HG03135 (cell line): ENCODE data around the gene LRCH3.
A peak's percentile ranks its signal among the peaks of the same experiment; 100 is the strongest.
"Not testable (repeated sequence)": the region's sequence is repeated elsewhere in the genome, so short reads cannot be mapped to it uniquely, and the experiment has no call there.

Experiments used
- ATAC-seq: cut with Tn5 transposase; IDR thresholded peaks from one replicate; pipeline ENCODE4 v1.9.1; 2021; ENCODE audit warnings: mild to moderate bottlenecking, moderate library complexity; ENCODE audit not compliant: unreplicated experiment

Gene LRCH3

GRCh38 chr3:197881970-197882338 is 90.9 kb downstream of the LRCH3 start:
- ATAC-seq, result no peak

DNA sequence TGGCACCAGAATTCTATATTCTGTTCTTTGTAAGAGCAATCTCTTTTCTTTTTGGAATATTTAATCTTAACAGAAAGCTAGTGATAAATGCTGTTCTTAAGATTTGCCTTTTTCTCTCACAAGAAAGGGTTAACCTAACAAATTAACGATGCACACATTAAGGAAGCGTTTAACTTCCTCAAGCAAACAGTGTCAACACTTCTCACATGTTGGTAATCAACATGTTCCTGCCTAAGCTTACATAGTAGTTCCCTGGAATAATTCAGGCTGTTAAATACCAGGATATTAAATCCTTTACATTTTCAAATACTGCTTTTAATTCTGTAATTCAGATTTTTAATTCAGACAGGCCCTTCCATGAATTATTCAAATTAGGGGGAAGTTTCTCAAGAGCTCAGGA is 91.5 kb downstream of the LRCH3 start:
- no peak for ATAC-seq

GRCh38 chr3:197883541-197883940 is 92.5 kb downstream of the LRCH3 start:
- ATAC-seq, result no peak

DNA sequence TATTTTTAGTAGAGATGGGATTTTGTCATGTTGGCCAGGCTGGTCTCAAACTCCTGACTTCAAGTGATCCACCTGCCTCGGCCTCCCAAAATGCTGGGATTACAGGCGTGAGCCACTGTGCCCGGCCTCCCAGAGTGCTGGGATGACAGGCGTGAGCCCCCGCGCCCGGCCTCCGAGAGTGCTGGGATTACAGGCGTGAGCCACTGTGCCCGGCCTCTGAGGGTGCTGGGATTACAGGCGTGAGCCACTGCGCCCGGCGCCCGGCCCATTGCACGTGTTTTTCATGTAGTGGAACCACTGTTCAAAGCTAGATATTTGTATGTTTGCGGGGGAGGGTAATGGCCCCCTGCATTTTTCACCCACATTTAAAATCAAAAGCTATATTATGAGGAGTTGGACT is 93.3 kb downstream of the LRCH3 start:
- ATAC-seq, result not testable (repeated sequence)

GRCh38 chr3:197886052-197886451 is 95.0 kb downstream of the LRCH3 start:
- not testable (repeated sequence) for ATAC-seq

DNA sequence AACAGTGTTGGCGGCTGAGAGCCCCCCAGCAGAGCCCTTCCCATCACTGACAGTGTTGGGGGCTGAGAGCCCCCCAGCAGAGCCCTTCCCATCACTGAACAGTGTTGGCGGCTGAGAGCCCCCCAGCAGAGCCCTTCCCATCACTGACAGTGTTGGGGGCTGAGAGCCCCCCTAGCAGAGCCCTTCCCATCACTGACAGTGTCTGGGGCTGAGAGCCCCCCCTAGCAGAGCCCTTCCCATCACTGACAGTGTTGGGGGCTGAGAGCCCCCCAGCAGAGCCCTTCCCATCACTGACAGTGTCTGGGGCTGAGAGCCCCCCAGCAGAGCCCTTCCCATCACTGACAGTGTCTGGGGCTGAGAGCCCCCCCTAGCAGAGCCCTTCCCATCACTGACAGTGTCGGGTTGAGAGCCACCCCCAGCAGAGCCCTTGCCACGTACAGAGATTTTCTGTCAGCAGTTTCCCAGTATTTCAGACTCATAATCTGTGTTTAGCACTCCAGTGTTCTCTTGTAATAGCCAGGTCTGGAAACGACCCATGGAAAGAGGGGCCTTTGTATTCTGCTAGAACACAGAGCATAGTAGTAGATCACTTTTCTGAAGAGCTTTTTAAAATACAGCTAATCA is 96.5 kb downstream of the LRCH3 start:
- ATAC-seq, result not testable (repeated sequence)

GRCh38 chr3:197888511-197888910 is 97.5 kb downstream of the LRCH3 start:
- no peak for ATAC-seq

DNA sequence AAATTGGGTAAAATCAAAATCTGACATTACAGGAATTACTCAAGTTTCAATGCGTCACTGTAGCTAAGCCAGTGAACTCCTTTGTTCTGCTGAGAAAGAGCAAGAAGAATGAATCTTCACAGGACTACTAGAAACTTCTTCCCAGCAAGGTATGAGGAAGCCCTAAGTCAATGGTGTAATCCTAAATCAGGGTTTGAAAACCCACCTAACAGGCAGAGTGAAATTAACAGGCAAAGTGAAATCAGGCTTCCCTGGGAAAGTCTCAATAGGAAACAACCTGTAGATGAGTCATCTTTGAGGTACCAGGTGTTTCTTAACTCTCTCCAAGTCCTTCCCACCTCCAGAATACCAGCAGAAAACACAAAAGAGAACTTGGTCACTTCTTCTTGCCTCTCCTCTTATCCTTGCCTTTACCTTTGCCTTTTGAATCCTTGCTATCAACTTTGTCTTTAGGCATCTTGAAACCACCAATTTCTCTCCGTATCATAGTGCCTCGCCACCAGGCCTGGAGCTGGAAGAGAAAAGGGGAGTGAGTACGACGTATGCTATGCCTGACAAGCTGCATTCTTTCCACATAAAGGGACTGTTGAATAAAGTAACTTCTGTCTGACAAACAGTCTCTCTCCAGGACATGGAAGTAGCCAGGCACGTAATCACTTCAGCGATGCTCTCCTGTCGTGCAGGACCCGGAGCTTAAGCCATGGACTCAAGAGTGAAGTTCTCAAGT is 98.3 kb downstream of the LRCH3 start:
- ATAC-seq, result no peak

DNA sequence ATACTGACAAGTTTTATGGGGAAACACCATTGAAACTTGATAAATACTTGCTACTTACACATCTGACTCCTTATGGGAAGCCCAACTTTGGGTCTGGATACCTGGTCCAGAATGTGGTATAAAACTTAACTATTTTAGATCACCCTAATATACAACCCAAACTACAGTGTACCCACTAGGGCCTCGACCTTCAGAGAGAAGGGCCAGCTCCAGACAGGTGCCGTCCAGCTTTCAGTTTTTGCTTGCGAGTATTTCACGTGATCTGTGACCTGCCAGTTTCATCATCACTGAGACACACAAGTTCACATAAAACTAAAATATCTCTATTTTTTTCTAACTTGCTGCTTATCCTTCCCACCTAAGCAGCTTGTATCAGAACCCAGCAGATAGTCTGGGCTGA is 99.6 kb downstream of the LRCH3 start:
- no peak for ATAC-seq

- no peak for ATAC-seq
These were observed 101.1 kb downstream of the LRCH3 start for GRCh38 chr3:197892162-197892561.

- no peak for ATAC-seq
These were observed 105.4 kb downstream of the LRCH3 start for GRCh38 chr3:197896421-197896820.

- no peak for ATAC-seq
These were observed 108.9 kb downstream of the LRCH3 start for GRCh38 chr3:197899833-197900478.

DNA sequence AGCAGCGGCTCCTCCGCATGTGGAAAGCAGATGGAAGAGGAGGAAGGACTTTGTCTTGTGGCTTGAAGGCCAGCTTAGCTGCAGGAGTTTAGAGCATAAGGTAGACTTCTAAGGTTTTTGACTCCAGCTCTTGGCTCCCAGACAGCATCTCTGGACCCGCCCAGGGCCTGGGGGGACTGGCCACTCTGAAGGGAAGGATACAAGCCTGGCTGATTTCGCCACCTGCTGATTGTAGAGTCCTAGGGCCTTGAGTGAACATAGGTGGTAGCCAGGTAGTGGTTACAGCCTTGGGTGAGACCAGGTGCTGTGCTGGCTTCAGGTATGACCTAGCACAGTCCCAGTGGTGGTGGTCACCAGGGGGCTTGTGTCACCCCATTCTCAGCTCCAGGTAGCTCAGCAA is 110.6 kb downstream of the LRCH3 start:
- no peak for ATAC-seq

DNA sequence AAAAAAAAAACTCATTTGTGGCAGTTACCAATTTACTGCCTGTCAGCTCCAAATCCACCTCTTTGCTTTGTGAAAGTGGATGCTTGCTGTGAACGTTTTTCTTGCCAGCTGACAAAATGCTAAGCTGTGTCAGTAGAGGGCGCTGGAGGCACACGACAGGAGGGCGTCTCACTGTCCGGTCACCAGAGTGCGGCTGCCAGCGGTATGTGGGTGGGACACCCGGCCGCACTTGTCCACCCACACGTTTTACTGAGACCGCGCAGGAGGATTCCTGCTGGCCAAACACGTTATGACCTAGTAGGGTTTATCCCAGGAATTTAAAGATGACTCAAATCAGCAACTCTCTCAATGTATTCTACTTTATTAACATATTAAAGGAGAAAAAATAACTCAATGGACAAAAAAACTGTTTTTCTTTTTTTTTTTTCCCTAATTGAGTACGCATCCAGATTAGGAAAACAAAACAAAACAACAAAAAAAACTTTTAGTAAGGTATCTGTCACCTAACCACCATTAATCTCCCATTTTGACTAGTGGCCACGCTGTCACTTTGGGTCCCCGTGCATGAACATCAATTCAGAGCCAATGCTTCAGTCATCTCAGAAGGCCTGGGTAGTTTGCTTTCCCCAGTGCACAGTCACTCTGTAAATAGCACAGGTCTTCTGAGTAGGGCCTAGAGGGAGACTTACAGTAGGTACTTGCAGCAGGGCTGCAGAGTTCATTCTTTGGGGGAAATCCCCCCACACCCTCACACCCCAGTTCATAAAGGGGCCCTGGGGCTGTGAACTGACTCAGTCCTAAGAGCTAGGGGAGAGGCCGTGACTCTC is 115.2 kb downstream of the LRCH3 start:
- peak; percentile 83 for ATAC-seq

DNA sequence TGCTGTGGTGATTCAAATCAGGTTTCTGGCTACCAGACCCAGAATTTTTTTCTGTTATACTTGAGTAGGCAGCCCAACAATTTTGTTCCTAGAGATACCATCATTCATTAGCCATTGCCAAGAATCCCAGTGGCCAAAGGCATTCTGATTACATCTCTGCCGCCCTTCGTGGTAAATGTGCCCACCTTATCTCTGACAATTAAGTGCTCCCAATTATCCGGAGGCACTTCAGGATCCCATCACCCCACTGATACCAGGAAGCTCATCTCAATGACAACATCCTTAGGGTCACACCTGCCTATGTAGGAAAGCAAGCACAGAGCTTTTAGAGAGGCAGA is 115.8 kb downstream of the LRCH3 start:
- ATAC-seq, result no peak

GRCh38 chr3:197907196-197907595 is 116.1 kb downstream of the LRCH3 start:
- no peak for ATAC-seq

DNA sequence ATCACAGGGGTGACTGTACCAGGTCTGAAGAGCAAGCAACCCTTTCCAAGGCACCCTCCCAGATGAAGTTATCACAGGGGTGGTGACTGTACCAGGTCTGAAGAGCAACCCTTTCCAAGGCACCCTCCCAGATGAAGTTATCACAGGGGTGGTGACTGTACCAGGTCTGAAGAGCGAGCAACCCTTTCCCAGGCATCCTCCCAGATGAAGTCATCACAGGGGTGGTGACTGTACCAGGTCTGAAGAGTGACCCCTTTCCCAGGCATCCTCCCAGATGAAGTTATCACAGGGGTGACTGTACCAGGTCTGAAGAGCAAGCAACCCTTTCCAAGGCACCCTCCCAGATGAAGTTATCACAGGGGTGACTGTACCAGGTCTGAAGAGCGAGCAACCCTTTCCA is 117.5 kb downstream of the LRCH3 start:
- ATAC-seq, result not testable (repeated sequence)

DNA sequence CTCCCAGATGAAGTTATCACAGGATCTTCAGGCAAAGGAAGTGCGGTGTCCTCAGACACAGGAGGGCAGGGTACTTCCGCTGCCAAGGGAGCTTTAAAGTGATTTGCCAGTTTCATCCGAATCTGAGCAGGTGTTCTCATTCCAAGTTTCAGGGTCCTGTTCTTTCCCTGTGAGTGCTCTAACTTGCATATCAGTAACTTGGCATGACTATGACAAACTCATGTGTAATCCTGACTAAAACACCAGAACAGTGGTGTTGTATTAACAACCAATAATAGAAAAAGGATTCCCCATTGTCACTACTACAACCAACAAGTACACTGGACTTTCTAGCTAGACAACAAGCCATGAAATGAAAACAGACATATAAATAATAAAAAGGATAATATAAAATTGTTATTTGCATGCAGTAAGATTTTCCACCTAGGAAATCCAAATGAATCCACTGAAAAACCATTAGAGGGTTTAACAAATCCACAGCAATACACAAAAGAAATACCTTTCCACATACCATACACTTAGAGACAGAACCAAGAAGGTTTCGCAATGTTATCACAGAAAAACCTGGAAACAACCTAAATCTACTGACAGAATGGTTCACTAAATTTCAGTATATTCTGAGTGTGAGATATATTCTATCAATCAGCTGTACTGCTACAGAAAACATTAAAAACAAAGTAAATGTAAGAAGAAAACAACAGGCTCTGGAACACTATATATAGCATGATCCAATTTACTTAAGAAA is 118.1 kb downstream of the LRCH3 start:
- no peak for ATAC-seq

DNA sequence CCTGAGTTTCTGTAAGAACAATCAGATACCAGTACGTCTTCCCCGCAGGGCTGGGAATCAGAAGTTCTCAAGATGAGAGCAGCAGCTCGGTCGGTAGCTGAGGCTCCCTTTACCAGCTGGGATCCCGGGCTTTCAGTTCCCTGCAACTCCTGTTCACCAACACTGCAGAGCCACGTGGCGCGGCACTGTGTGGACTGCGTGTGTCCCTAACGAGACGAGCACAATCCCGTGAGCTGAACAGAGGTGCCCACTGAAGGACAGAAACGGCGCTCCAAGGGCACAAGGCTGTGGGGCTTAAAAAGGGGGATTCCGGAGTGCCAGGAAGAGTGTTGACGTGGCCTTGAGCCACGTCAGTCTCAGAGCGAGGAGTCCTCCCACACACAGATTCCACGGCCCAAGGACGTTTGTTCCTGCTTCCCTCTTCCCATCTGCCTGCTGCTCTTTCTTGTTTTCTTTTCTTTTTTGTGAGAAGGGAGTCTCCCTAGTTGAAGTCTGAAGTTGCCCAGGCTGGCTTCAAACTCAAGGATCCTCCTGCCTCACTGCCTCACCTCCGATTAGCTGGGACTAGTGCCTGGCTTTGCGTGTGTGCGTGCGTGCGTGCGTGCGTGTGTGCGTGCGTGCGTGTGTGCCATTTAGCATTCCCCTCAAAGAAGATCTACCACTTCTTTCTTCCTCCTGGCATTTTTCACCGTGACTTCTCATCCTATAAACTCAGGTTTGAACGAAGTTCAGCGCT is 121.9 kb downstream of the LRCH3 start:
- no peak for ATAC-seq
